HL-60/S4 treated with retinoic acid at 250 ng/mL for 4 days and 3 days (cell line): ENCODE measurements around the gene TMEM208.

Experiments
- in situ Hi-C: fragments of 300-500 bp; cut with MboI; formaldehyde crosslinking; loops from 2 replicates; pipeline ENCODE4 v1.7.0; 2022; ENCODE audit warnings: low sequenced_read_pairs

Gene TMEM208

DNA sequence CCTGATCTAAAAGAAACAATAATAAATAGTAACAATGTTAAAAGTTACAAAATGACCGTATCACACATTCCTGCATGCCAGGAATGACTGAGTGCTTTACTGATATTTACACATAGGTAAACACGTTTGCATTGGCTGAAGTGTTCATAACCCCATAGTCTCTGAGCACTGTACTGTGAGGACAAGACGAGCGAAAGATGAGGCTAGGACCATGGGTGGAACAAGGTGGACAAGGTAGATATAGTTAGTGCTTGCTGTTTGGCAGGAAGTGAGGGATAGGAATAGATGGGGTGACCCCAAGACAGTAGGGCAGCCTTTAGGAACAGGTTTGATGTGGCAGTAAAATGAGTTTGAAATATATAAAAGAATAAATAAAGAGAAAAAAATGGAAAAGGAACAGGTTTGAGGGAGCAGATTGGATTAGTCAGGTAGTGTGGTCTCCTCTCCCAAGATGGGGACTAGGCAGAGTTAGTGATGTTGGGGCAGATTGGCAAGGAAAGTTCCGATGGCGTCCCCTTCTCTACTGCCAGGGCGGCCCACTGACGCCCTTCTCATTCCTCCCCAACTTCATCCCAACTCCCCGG is 35.4 kb upstream of the TMEM208 start:
- in situ Hi-C loops = no loop called here

DNA sequence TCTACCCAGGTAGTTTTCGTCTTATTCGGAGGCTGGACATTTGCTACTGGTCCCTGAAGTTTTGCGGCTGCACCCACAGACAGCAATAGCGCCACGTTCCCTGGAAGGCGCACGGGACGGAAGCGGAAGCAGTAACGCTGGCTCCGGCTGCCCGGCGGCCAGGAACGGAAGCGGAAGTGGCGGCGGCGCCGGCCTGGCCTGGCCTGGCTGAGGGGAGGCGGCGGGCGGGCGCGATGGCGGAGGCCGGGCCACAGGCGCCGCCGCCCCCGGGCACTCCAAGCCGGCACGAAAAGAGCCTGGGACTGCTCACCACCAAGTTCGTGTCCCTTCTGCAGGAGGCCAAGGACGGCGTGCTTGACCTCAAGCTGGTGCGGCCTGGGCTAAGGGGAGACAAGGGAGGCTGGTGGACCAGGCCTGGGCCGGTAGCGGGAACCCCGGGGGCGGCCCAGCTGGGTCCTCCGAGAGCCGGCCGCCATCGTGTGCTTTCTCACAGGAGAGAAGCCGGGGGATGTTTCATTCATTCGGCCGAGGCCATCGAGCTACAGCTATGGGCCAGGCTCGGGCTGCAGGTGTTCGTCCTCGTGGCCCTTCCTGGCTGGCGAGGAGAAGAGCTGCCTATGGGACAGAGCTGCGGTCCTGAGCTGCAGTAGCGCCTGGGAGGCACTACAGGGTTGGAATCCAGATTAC is 34.8 kb upstream of the TMEM208 start, which contains the start of gene E2F4:
Gene E2F4, plus strand, starts transcription at position 161 of the 687 bp plus-strand sequence. Its CDS starts 73 bp downstream, at position 234.
- in situ Hi-C loops = no loop called here

GRCh38 chr16:67192781-67193361 is 34.1 kb upstream of the TMEM208 start:
- in situ Hi-C loops = no loop called here

DNA sequence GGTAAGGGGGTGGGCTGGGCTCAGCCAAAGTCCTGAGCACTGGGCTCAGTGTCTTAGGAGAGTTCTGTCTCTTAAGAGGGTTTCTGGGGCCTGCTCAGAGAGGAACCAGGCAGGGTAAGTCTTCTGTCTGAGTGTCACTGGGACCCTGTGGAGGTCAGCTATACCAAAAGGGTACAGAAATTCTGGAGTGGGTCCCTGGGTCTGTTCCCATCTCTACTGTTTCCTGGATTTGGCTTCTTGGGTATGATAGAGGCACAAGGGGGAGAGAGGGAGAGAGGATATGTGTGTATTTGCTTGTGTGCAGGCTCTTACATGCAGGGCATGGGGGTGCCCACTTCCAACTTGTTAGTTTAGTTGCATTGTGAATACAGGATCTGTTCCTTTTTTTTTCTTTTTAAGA is 33.4 kb upstream of the TMEM208 start:
- in situ Hi-C loops = no loop called here

DNA sequence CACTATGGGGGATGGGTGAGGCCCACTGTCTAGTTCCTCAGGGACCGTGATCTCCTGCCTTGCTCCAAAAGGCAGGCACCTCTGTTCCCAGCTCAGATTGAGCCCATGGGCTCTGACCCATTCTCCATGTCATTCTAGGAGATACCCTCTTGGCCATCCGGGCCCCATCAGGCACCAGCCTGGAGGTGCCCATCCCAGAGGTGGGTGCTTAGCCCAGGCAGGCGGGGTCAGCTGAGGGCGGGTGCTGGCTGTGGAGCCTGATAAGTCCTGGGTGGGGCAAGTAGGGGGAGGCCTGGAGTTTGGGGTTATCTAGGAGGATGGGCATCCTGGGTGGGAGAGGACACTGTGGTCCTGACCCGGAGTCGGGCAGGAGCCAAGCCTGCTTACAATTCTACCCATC is 32.7 kb upstream of the TMEM208 start:
- in situ Hi-C loops = no loop called here

DNA sequence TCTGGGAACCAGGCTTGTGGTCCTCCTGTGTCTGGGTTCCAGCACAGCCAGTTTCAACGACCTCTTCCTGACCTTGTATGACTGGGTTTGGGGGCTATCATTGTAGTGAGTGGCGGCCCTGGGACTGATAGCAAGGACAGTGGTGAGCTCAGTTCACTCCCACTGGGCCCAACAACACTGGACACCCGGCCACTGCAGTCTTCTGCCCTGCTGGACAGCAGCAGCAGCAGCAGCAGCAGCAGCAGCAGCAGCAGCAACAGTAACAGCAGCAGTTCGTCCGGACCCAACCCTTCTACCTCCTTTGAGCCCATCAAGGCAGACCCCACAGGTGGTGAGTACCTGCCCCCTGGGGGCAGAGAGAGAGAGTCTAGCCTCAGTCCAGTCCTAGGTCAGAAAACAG is 31.3 kb upstream of the TMEM208 start:
- in situ Hi-C loops = no loop called here

- in situ Hi-C loops = no loop called here
Measured at GRCh38 chr16:67196881-67197280, 30.0 kb upstream of the TMEM208 start.

GRCh38 chr16:67197704-67198103 is 29.2 kb upstream of the TMEM208 start:
- in situ Hi-C loops = no loop called here

DNA sequence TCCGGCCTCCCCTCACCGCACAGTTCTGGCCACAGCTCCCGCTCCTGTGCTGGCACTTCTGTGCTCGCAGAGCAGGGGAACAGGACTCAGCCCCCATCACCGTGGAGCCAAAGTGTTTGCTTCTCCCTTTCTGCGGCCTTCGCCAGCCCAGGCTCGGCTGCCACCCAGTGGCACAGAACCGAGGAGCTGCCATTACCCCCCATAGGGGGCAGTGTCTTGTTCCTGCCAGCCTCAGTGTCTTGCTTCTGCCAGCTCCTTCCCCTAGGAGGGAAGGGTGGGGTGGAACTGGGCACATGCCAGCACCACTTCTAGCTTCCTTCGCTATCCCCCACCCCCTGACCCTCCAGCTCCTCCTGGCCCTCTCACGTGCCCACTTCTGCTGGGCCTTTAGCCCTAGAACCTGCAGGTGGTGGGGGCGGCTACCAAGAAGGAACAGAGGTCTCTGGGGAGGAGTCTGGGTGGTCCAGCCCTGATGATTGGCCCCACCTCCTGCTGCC is 28.6 kb upstream of the TMEM208 start:
- in situ Hi-C loops = no loop called here

GRCh38 chr16:67199011-67199807 is 27.7 kb upstream of the TMEM208 start, which contains the start of gene ELMO3:
Gene ELMO3 (plus strand): TSS chr16:67199131. CDS start chr16:67199327, 196 bp downstream.
- in situ Hi-C loops = no loop called here

- in situ Hi-C loops = no loop called here
Measured at GRCh38 chr16:67199808-67200198, 27.1 kb upstream of the TMEM208 start.

DNA sequence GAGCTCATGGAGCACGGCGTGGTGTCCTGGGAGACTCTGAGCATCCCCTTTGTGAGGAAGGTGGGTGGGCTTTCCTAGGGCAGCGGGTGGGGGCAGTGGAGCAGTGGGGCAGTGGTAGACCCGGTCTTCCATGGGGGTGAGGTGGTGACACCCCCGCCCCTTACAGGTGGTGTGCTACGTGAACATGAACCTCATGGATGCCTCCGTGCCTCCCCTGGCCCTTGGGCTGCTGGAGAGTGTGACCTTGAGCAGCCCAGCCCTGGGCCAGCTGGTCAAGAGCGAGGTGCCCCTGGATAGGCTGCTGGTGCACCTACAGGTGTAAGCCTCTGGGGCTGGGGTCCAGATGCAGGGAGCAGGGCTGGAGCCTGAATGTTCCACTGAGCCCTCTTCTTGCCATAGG is 26.4 kb upstream of the TMEM208 start:
- in situ Hi-C loops = no loop called here

DNA sequence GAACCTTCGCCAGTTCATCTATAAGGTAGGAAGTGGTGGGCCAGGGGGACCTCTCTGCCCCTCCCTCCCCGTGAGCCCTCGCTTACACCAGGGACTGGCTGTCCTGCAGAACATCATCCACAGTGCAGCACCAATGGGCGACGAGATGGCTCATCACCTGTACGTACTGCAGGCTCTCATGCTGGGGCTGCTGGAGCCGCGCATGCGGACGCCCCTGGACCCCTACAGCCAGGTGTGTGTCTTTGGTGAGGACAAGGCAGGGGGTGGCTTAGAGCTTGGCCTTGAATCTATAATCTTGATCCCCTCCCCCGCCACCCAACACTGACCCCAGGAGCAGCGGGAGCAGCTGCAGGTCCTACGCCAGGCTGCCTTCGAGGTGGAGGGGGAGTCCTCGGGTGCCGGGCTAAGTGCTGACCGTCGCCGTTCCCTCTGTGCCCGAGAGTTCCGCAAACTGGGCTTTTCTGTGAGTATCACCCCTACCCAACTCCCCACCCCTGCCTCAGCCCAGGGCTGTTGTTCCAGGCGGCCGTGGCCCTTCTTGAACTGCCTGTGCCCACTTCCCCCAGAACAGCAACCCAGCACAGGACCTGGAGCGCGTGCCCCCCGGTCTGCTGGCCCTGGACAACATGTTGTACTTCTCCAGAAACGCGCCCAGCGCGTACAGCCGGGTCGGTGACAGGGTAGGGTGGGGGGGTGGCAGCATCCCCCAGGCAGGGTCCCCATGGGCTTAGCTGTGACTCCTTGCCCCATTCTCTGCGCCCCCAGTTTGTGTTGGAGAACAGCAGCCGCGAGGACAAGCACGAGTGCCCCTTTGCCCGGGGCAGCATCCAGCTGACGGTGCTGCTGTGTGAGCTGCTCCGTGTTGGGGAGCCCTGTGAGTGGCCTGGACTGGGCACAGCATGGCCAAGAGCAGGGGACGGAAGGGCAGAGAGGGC is 25.3 kb upstream of the TMEM208 start:
- in situ Hi-C loops = no loop called here

DNA sequence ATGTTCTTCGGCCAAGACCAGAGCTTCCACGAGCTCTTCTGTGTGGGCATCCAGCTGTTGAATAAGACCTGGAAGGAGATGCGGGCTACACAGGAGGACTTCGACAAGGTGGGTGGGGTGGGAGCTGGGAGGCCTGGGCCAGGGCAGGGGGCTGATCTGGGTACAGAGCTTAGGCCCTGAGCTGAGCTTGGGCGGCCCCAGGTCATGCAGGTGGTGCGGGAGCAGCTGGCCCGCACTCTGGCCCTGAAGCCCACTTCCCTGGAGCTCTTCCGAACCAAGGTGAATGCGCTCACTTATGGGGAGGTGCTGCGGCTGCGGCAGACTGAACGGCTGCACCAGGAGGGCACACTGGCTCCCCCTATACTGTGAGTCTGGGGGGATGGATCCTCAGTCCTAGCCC is 24.5 kb upstream of the TMEM208 start:
- in situ Hi-C loops = no loop called here

DNA sequence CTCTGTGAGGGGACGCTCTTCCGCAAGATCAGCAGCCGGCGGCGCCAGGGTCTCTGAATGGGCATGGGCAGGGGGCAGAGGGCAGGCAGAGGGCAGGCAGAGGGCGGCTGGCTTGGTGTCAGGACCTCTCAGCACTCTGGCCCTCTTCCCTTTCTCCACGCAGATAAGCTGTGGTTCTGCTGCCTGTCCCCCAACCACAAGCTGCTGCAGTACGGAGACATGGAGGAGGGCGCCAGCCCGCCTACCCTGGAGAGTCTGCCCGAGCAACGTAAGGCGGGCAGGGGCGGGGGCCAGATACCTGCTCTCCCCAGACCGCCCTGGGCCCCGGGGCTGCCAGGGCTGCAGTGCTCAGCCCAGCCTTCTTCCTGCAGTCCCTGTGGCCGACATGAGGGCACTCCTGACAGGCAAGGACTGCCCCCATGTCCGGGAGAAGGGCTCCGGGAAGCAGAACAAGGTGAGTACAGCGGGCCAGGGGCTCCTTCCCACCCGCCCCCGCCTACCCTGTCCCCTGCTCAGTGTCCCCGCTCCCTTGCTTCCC is 23.9 kb upstream of the TMEM208 start:
- in situ Hi-C loops = no loop called here

- in situ Hi-C loops = no loop called here
Measured at GRCh38 chr16:67204076-67204475, 22.9 kb upstream of the TMEM208 start.

- in situ Hi-C loops = no loop called here
Measured at GRCh38 chr16:67206129-67206837, 20.6 kb upstream of the TMEM208 start.

DNA sequence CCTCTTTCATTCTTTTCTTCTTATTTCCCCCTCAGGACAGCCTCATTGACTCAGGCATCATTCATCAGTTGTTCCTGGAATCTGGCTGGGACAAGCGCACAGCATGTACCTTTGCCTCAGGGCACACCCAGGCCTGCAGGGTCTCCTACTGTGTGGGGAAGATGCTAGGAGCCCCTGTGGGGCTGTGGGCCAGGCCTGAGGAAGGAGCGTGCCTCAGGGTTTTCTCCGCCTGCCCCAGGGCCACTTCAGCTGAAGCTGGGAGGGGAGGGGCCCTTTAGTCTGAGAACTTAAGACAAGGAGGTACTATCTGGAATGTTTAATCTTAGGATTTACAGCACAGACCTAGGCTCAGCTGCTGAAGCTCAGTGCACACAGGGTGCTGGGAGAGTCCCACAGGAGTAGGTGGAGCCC is 20.1 kb upstream of the TMEM208 start:
- in situ Hi-C loops = no loop called here
